ENCODE measurements around the gene SYT14.
"Not testable (repeated sequence)": the region's sequence is repeated elsewhere in the genome, so short reads cannot be mapped to it uniquely, and the experiment has no call there.

The SYT14 gene

DNA sequence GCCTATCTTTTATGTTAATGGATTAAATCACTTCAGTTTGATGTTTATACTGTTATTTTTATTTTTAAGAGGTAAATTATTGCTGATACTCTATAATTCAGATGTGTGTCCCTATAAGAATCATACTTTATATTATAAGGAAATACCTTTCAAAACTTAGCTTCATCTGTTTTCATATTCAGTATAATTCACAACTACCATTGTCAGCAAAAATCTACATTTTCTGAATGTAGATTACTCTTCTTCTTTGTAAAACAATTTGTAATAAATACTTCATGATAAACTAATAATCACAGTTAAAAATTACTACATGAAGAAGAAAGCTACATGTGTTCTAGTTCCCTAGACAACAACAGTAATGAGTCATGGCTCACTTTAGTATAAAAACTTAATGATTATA, 179.2 kb downstream of the SYT14 start:
- DNase-seq (ENCODE audit: low read depth in 2 of 2): no peak

GRCh38 chr1:210117681-210118170, 179.7 kb downstream of the SYT14 start:
- no peak for DNase-seq (ENCODE audit: low read depth in 2 of 2)

DNA sequence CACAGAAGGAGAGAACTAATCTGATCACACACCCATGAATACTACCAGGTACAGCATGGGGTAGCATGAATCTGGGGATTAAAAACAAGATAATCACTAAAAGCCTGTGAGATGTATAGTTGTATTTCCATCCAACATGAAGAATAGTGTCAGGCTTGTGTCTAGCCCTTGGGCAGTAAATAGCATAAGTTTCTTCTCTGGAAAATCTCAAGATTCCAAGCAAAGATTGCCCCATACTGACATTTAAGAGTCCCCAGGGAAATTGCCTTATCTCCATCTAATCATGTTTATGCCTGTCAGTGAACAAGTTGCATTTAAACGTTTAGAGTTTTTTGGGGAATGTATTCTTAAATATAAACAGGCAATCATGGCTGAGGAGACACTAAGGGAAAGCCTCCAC, 185.4 kb downstream of the SYT14 start:
- no peak for DNase-seq (ENCODE audit: low read depth in 2 of 2)

- DNase-seq (ENCODE audit: low read depth in 2 of 2): no peak
These were observed 186.0 kb downstream of the SYT14 start for GRCh38 chr1:210123924-210124589.

DNA sequence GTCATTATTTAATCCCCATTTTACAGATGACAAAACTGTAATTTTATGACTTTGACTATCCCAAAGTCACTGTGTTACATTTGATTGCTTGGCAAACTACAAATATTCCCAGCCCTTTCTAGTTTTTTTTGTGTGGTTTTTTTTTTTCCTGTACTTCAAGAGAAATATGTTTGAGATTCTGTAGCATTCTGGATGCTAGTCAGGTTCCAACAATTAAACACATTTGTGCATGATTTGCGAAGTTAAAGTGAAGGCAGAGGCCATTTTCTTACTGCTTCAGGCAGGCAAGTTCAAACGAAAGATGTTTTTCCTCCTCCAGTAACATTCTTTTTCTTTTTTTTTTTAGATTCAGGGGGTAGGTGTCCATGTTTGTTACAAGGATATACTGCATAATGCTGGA, 186.7 kb downstream of the SYT14 start:
- DNase-seq (ENCODE audit: low read depth in 2 of 2): no peak

GRCh38 chr1:210125143-210125542, 187.1 kb downstream of the SYT14 start:
- no peak for DNase-seq (ENCODE audit: low read depth in 2 of 2)

GRCh38 chr1:210129092-210129491, 191.1 kb downstream of the SYT14 start:
- DNase-seq (ENCODE audit: low read depth in 2 of 2): no peak

- no peak for DNase-seq (ENCODE audit: low read depth in 2 of 2)
These were observed 191.7 kb downstream of the SYT14 start for GRCh38 chr1:210129759-210130158.

GRCh38 chr1:210132582-210132981, 194.6 kb downstream of the SYT14 start:
- DNase-seq (ENCODE audit: low read depth in 2 of 2): no peak

- peak in 1 of 2 donors; percentile 9 for DNase-seq (ENCODE audit: low read depth in 2 of 2)
These were observed 205.5 kb downstream of the SYT14 start for GRCh38 chr1:210143465-210144062.

GRCh38 chr1:210144736-210145135, 206.7 kb downstream of the SYT14 start:
- no peak for DNase-seq (ENCODE audit: low read depth in 2 of 2)

DNA sequence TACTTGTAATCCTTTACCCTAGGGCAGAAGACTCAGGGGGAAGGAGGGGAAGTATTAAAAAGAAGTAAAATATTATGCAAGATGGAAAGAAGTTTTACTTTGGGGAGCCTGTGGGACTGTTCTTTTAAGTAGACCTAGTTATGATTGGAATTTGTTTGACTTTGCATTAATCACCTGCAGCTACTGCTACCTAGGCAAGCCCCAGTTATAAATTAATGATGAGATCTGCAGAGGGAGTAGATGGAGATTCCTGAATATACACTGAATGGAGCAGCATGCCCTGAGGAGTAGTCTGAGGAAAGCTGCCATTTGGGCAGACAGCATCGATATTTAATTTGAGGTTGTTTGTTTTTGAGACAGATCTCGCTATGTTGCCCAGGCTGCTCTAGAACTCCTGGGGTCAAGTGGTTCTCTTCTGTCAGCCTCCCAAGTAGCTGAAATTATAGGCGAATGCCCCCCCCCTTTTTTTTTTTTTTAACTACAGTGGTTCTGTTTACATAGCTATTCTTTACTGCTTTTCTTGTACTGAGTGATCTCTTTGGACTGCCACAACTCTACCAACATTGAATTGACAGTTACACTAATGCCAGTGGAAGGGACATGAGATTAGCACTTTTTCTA, 213.1 kb downstream of the SYT14 start:
- DNase-seq (ENCODE audit: low read depth in 2 of 2): no peak

- DNase-seq (ENCODE audit: low read depth in 2 of 2): no peak
These were observed 221.2 kb downstream of the SYT14 start for GRCh38 chr1:210159211-210159610.

- DNase-seq (ENCODE audit: low read depth in 2 of 2): no peak
These were observed 232.2 kb downstream of the SYT14 start for GRCh38 chr1:210170220-210170619.

DNA sequence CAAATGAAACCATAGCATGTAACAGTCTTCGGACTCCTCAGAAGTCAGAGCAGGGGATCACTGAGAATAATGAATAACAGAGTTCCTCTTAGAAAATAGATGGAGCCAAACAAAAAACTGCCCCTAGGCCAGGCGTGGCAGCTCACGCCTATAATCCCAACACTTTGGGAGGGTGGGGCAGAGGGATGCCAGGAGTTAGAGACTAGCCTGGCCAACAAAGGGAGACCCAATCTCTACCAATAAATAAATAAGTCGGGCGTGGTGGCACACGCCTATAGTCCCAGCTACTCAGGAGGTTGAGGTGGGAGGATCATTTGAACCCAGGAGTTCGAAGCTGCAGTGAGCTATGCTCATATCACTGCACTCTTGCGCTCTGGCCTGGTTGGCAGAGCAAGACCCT, 236.1 kb downstream of the SYT14 start:
- DNase-seq (ENCODE audit: low read depth in 2 of 2): no peak

DNA sequence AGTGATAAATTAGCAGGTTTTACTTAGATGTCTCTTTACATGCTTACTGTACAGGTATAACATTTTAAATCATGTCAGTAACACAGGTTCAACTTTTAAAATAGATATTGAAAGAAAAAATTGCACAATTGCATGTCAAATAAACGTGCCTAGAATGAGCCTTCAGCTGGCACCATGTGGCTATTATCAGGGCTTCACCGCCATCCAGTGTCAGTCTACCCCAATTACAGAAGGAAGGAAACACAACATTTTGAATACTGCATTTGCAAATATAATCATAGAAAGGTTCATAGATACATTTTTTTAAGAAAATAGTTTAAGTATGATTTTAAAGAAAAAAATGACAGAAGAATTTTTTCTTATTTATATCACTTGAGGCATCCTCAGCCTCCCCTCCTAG, 247.0 kb downstream of the SYT14 start:
- DNase-seq (ENCODE audit: low read depth in 2 of 2): no peak

DNA sequence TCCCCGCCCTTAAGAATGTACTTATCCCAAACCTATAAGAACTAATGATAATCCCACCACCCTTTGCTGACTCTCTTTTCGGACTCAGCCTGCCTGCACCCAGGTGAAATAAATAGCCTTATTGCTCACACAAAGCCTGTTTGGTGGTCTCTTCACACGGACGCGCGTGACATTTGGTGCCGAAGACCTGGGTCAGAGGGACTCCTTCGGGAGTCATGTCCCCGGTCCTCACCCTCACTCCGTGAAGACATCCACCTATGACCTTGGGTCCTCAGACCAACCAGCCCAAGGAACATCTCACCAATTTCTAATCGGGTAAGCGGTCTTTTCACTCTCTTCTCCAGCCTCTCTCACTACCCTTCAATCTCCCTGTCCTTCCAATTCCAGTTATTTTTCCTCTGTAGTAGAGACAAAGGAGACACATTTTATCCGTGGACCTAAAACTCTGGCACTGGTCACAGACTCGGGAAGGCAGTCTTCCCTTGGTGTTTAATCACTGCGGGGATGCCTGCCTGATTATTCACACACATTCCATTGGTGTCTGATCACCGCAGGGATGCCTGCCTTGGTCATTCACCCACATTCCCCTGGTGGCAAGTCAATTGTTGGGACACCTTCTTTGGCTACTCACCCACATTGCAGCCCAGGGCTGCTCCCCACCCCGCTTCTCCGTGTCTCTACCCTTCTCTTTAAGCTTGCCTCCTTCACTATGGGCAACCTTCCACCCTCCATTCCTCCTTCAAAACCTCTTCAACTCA, 250.0 kb downstream of the SYT14 start:
- DNase-seq (ENCODE audit: low read depth in 2 of 2): not testable (repeated sequence)

DNA sequence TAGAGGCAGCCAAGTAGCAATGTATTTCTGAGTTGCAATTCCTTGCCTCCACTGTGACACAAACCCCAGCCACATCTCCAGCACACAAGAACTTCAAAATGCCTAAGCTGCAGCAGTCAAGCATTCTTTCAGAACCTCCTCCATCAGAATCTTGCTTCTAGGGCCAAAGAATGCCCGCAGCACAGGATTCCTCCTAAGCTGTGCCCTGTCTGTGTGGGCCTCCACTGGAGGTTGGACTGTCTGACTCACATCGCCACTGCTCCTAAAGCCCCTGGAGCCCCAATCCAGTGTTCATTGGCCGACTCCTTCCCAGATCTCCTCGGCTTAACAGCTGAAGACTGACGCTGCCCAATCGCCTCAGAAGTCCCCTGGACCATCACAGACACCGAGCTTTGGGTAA, 251.4 kb downstream of the SYT14 start:
- DNase-seq (ENCODE audit: low read depth in 2 of 2): no peak

DNA sequence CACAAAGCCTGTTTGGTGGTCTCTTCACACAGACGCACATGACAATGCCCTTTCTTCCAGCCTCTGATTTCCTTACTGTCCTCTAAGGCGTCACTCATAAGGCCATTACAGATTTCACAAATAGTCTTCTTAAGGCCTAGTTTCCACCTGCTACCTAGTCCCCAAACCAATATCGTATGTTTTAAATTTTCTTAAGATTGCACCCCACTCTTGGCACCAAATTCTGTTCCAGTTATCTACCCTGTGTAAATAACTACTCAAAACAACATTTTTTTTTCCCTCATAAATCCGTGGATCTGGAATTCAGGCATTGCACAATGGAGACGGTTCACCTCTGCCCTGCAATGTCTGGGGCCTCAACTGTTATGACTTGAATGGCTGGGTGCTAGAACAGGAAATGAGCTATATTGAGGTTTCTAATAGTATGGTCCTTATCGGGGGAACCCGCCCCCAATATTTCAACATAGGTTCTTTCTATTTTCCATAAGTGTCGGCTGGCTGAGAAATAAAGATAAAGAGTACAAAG, 257.7 kb downstream of the SYT14 start:
- DNase-seq (ENCODE audit: low read depth in 2 of 2): no peak

DNA sequence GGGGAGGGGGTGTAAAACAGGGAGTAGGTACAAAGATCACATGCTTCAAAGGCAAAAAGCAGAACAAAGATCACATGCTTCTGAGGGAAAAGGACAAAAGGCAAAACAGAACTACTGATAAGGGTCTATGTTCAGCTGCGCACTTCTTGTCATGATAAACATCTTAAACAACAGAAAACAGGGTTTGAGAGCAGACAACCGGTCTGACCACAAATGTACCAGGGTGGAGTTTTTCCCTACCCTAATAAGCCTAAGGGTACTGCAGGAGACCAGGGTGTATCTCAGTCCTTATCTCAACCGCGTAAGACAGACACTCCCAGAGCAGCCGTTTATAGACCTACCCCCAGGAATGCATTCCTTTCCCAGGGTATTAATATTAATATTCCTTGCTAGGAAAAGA, 258.2 kb downstream of the SYT14 start:
- DNase-seq (ENCODE audit: low read depth in 2 of 2): not testable (repeated sequence)

DNA sequence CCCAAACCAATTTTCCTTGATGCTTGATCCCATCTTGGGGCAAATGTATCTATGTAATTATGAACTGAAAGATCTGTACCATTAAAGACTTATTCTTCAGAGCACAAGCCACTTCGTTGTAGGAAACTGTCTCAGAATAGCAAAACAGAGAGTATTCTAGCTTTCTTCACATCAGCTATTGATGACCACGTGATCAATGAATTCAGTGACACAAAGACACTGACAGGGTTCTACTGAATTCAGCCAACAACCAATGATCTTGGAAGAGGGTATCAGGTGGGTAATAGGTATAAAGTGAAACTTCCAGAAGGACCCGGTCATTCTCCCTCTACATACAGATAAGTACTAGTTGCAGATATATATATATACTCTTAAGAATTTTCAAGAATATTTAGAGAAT, 260.8 kb downstream of the SYT14 start:
- DNase-seq (ENCODE audit: low read depth in 2 of 2): no peak

DNA sequence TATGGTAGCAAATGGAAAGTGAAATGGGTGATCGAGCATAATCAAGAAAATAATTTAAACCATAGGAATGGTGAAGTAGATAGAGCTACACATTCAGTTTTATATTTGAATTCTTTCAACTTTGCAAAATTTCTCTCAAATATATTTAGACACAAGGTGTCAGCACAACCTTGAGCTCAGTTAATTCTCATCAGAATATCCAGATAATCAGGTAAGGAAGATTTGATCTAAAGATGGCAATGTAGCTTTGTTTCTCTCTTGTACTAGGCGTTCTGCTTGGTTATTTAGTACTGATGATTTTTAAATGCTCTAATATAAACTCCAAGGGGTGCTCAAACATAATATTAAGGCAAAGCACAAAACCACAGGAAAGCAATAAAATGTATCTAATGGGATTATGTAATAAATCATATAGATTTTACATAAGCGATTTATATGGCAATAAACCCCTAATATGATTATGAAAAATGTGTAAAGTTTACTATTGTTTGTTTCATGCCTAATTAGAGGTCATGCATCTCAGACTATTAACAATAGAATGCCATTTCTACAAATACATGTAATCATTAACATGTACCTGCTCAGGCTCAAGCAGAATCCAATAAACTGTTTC, 262.2 kb downstream of the SYT14 start:
- no peak for DNase-seq (ENCODE audit: low read depth in 2 of 2)
